ENCODE data around the gene ATP11B. TPM values are rescaled to one million over a fixed set of nuclear protein-coding genes. Genes with fewer than 3 reads are reported as not detected.

ATP11B gene
- total and polyA plus RNA-seq, 10 of the 15 experiments (the other 5 are each of a cell fraction or from before 2014, with no cell fraction given), result 10.3 to 66.9 (median 36.7) TPM

DNA sequence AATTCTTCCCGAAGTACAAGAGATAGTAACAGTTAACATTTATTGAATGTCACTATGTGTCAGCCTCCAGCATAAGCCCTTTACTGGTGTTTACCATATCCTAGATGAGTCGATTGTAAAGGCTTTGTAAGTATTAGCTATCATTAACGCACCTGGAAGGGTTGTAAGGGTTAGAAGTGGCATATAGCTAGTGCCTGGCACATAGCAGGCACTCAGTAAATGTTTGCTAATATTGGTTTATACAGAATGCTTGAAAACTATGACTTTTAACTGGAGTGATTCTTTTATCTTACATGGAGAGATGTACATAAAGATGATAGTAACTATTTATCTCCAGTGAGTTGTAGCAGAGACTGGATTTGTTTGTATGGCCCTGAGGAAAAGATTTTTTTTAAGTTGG, 46.3 kb upstream of the ATP11B start:
- no peaks in the 10 kb centered on the region for H3K4me1 ChIP-seq (ENCODE audit: control insufficient read depth, insufficient read depth, low read length)
- no peak overlapping the region for H3K27ac ChIP-seq (ENCODE audit: control insufficient read depth, insufficient read depth)
- FAIRE-seq (no peak), ATAC-seq (no peak), DNase-seq (ENCODE audit: low read depth, low spot score) (no peak)
- no peaks in the 10 kb centered on the region for H3K27me3 ChIP-seq (replicated peaks in 1 of 2; ENCODE audit: control insufficient read depth in 2 of 2, insufficient read depth in 2 of 2, low read length in 1 of 2)
- SMC1A ChIA-PET (ENCODE audit: uncharacterized antibody, unreplicated experiment), result interaction anchor here (0.6 to 1.8 kb wide), 5 partner anchors 17 to 46 kb away, joined by 3 to 7 read pairs (median 4); partner anchors contain the start of gene ATP11B
- 30% methylated on average over 3 of the region's 3 CpGs for WGBS (ENCODE audit: insufficient coverage, insufficient replicate concordance, low lambda C conversion rate, missing lambda C conversion rate)
- TF ChIP-seq TAF1 (IDR thresholded peaks at IDR 0.05; ENCODE audit: borderline replicate concordance, low read depth, low read length) (no peak), STAT3 (IDR thresholded peaks at IDR 0.05; ENCODE audit: low read depth, low read length) (no peak), ASH2L (IDR thresholded peaks at IDR 0.05; ENCODE audit: borderline replicate concordance, low read depth) (no peak), FOXK2 (IDR thresholded peaks at IDR 0.05) (no peak), ESRRA (IDR thresholded peaks at IDR 0.05; ENCODE audit: low read length) (no peak), BACH1 (IDR thresholded peaks at IDR 0.05; ENCODE audit: borderline replicate concordance) (no peak), TBL1XR1 (IDR thresholded peaks at IDR 0.05; ENCODE audit: low read depth, low read length) (no peak), RUNX3 (IDR thresholded peaks at IDR 0.05; ENCODE audit: low read length) (no peak), BMI1 (IDR thresholded peaks at IDR 0.05; ENCODE audit: borderline replicate concordance) (no peak), NR2C1 (IDR thresholded peaks at IDR 0.05) (no peak), MEF2B (IDR thresholded peaks at IDR 0.05; ENCODE audit: partially characterized antibody, poor library complexity, severe bottlenecking) (no peak), NR2F1 (conservative IDR thresholded peaks at IDR 0.05) (no peak), NFYA (IDR thresholded peaks at IDR 0.05; ENCODE audit: borderline replicate concordance, low read depth, low read length) (no peak), PAX5 (IDR thresholded peaks at IDR 0.05; ENCODE audit: borderline replicate concordance, low read depth, low read length) (no peak)
- TF ChIP-seq, protein P1, sequence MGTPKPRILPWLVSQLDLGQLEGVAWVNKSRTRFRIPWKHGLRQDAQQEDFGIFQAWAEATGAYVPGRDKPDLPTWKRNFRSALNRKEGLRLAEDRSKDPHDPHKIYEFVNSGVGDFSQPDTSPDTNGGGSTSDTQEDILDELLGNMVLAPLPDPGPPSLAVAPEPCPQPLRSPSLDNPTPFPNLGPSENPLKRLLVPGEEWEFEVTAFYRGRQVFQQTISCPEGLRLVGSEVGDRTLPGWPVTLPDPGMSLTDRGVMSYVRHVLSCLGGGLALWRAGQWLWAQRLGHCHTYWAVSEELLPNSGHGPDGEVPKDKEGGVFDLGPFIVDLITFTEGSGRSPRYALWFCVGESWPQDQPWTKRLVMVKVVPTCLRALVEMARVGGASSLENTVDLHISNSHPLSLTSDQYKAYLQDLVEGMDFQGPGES (IDR thresholded peaks at IDR 0.05), result no peak
- no TSS peak for BruUV-seq (replicated peaks)
- no peak overlapping the region for H3K4me2 ChIP-seq (ENCODE audit: control insufficient read depth, insufficient read depth)
- intact Hi-C loops (cut with micrococcal nuclease; ENCODE audit: unreplicated experiment), result no loop called here
- H3K9me3 ChIP-seq (replicated peaks; ENCODE audit: control insufficient read depth, insufficient read depth, low read length), result no peaks in the 10 kb centered on the region; the same call in 1 of the 3 replicates
- no peaks in the 10 kb centered on the region for H4K20me1 ChIP-seq (ENCODE audit: control insufficient read depth, insufficient read depth)
- CTCF ChIA-PET, result interaction anchor here (0.7 to 1.4 kb wide), 3 partner anchors 34 to 90 kb away, joined by 3 to 5 read pairs (median 4); no protein-coding TSS in a partner anchor
- H3K79me2 ChIP-seq (ENCODE audit: control insufficient read depth, insufficient read depth, low read length), result no peaks in the 10 kb centered on the region
- H3K9ac ChIP-seq (ENCODE audit: control insufficient read depth, insufficient read depth, low read length), result no peak overlapping the region
- no peaks in the 10 kb centered on the region for H3K36me3 ChIP-seq (ENCODE audit: control insufficient read depth in 2 of 2, insufficient read depth in 2 of 2, low read length in 1 of 2)
- no peak overlapping the region for H2AFZ ChIP-seq (ENCODE audit: control insufficient read depth, low read depth, low read length)
- H3K4me3 ChIP-seq, result no peak overlapping the region
- RAD21 ChIA-PET (ENCODE audit: unreplicated experiment), result no interaction called here
- POLR2A ChIA-PET, result interaction anchor here (0.5 kb wide), 1 partner anchor 39 kb away, joined by 5 read pairs; no protein-coding TSS in a partner anchor
- in situ Hi-C loops (cut with MboI), result no loop called here
